NCI-H510A (cell line): ENCODE measurements around the gene HNRNPL.
A peak's percentile ranks its signal among the peaks of the same experiment; 100 is the strongest.
"Not testable (repeated sequence)": the region's sequence is repeated elsewhere in the genome, so short reads cannot be mapped to it uniquely, and the experiment has no call there.

Experiments
- DNase-seq: peaks from one replicate; lab custom pipeline; 2025; lab: John Stamatoyannopoulos, UW

Gene HNRNPL

DNA sequence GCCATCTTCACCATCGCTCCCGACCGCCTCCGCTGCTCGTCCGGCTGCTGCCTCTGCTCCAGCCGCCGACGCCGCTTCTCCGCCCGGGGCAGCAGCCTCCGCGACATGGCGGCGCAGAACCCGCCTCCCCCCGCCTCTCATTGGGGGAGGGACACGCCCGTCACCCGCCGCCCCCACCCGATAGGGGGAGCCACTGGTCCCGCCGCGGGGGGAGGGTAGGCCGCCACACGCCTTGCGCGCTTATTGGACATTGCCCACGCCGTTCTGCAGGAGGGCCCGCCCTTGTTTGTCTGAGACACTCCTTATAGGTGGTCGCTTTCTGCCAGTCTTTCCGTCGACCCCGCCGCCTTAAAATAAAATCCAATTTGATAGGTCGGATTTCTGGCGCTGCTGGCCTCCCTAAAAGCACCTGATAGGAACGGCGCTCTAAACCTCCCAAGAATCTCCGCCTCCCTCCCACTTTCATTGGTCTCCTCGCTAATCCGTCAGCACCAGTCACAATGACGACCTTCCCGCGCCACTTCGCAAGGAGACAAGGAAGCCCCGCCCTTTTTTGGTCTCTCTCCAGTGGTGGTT lies at the start of gene HNRNPL:
TSS of gene HNRNPL (minus strand) at position 127 of the 576 bp plus-strand sequence. CDS start at position 107, 20 bp downstream.
- DNase-seq, result peak; percentile 100

DNA sequence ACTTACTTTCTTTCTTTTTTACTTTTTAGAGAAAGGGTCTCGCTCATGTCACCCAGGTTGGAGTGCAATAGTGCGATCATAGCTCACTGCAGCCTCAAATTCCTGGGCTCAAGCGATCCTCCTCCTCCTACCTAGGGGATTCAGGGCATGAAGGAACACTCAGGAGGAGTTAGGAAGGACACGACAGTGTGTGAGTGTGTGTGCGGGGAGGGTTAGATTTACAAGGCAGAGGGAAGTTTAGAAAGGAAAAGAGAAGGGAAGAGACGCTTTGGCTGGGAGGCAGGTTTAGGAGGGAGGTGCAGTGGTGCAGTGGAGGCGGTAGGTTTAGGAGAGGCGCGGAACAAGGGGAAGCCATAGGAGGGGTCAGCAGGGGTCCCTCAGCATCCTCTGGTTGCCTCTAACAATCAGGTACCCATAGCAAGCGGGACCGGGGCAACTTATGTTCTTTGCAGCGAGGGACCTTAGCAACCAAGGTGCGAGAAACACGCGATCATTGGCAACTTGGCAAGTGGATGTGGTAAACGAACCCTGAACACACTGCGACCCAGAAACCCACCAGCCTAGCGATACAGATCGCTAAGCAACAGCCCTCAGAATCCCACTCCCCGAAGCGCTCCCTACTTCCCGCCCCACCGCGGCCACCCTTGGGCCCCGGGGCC lies 49.1 kb upstream of the HNRNPL start:
- DNase-seq, result no peak

DNA sequence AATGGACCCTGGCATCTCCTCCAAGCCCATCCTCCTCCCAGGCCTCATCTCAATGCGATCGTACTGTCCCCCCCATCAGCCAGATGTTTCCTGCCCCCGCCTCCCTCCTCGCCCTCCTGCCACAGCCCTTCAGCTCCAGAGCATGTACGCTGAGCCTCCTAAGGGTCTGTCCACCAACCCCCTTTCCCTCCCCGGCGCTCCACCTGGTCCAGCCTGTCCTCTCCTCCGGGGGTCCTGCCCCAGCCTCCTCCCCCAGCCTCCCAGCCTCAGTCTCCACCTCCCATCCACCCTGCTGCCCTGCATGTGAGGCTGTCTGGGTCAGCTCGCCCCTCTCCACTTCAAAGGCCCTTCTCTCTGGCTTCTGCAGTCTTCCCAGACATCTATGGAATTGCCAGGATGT lies 45.2 kb upstream of the HNRNPL start:
- DNase-seq, result no peak

DNA sequence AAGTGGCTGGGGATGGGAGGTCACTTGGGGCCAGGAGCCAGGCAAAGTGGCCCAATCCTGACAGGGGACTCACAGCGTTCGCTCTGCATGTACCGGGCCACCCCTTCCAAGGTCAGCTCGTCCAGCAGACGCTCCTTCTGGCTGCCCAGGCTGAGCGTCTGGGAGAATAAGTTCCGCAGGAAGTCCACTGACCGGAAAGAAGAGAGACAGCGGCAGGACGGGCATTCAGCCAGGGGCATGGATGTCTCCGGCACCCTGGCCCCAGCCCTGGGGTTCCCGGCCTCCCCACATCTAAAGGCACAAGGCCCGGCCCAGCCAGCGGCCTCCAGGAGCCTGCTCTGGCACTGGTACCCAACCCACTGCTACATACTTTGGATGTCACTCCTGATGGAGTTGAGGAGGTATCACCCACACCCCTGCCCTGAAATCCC lies 43.6 kb upstream of the HNRNPL start:
- DNase-seq, result no peak

DNA sequence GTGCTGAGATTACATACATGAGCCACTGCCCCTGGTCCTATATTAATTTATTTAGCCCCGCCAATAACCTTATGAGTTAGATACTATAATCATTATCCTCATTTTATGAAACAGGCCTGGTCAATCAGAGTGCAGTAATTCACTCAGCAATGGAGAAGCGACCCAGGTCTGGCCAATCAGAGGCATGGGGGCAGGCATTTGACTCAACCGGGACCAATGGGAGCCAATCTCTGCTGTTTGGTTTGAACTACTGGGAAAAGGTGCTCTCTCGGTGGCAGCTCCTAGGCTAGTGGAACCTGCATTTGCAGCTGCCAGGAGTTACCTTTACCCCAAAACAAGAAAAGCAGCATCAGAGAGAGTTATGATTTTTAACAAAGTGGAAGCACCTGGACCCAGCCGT lies 43.1 kb upstream of the HNRNPL start:
- DNase-seq, result no peak

DNA sequence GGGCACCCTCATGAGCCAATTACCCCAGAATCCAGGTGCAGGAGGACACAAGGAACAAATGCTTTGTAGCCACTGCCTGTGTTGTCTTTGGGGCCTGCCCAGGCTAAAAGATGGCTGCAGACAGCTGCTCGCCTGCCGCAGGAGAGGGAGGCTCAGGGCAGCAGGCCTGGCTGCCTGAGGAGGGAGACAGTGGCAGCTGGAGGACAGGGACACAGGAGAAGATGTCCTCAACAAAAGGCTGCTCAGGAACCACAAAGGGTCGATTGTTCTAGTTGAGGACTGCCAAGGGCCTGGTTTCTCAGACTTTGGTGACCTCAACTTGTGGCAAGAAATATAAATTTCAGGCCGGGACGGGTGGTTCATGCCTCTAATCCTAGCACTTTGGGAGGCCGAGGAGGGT lies 42.0 kb upstream of the HNRNPL start:
- DNase-seq, result no peak

DNA sequence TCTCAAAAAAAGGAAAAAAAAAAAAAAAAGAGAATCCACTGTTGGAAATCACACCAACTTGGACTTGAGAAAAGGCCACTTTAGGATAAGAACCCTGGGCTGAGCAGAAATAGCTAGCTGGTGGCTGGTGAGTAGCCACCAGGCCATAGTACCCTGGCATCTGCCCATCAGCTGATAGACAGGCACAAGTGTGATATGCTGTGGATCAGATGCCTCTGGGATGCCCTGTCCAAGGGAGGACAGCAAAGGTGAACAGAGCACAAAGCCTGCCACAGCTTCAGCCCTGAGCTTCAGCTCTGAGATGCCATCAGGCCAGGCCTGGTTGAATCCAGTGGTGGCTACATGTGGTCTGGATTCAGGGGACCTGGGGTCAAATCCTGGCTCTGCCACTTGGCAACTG lies 40.9 kb upstream of the HNRNPL start:
- DNase-seq, result no peak

DNA sequence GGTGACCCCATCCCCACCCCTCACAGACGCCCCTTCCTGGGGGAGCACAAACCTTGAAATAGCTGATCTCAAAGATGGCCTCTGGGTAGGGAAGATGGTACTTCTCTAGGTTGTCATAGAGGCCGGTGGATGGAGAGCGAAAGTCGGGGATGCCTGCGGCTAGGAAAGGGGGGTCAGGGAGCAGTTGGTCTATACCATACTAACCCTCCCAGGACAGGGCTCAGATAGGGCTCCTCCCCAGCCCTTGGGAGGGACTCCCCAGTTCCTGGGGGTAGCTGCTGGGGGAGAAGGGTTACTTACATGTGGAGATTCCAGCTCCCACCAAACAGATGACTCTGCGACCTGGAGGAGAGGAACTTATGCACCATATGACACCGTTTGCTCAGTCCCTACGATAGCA lies 40.0 kb upstream of the HNRNPL start:
- no peak for DNase-seq

DNA sequence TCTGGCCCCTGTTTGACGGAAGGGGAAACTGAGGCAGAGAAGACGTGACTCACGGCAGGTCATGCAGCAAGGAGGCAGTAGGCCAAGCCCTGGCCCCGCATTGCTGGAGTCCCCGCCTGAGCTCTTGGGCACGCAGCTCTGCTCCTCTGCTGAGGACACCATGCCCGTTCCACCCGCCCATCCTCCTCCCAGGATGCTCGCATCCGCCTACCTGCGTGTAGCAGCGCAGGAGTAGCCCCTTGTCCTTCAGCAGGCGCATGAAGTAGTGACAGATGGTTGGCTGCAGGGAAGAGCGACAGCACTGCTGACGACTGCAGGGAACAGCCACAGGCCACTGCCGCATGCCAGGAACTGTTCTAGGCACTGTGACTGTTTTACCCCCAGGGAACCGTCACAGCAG lies 39.1 kb upstream of the HNRNPL start:
- DNase-seq, result no peak

DNA sequence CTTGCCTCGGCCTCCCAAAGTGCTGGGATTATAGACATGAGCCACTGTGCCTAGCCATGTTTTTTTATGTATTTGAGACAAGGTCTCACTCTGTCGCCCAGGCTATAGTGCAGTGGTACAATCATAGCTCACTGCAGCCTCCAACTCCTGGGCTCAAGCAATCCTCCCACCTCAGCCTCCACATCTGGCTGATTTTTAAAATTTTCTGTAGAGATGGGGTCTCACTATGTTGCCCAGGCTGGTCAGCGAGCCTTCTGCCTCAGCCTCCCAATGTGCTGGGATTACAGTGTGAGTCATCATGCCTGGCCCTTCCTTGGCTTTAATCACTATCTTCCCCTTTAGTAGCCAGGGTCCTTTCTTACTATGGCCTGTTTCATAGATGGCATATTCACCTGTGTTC lies 34.9 kb upstream of the HNRNPL start:
- DNase-seq, result not testable (repeated sequence)

DNA sequence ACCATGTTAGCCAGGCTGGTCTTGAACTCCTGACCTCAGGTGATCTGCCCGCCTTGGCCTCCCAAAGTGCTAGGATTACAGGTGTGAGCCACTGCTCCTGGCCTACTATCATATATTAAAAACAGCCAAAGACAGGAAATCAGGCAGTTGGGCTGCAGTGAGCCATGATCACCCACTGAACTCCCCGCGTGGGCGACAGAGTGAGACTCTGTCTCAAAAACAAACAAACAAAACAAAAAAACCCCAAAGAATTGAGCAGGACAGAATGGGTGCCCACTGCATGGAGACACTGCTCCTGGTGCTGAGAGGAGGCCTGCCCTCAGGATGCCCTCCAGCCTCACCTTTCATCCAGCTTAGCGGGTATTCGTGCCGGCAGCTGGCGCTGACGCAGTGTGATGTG lies 33.5 kb upstream of the HNRNPL start:
- DNase-seq, result no peak

DNA sequence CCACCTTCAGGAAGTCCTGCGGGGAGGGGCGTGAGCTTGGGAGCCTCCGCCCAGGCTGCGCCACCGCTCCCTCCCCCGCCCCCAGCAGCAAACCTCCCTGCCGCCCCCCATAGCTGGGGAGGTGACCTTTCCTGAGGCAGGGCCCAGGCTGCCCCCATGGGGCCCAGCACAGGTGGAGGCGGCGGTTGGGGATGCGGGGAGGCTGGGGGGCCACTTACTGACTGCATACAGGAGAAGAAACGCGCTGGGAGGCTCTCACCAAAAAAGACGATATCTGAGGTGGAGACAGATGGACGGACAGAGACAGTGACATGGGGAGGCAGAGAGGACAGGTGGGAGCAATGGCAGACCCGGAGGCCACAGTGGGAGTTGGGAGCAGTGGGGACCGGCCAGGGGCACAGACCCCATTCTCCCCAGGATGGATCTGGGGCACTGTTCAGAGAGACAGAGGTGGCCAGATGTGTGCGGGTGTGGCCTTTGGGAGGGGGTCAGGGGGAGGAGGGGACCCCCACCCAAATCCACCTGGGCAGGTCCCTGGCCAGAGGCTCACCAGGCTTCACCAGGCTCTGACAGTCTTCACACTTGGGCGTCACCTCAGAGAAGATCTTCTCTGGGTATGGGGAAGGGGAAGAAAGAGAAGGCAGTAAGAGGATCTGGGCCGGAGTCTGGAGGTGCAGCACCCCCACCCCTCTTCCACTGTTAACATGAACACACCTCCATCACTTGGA lies 31.3 kb upstream of the HNRNPL start:
- no peak for DNase-seq

DNA sequence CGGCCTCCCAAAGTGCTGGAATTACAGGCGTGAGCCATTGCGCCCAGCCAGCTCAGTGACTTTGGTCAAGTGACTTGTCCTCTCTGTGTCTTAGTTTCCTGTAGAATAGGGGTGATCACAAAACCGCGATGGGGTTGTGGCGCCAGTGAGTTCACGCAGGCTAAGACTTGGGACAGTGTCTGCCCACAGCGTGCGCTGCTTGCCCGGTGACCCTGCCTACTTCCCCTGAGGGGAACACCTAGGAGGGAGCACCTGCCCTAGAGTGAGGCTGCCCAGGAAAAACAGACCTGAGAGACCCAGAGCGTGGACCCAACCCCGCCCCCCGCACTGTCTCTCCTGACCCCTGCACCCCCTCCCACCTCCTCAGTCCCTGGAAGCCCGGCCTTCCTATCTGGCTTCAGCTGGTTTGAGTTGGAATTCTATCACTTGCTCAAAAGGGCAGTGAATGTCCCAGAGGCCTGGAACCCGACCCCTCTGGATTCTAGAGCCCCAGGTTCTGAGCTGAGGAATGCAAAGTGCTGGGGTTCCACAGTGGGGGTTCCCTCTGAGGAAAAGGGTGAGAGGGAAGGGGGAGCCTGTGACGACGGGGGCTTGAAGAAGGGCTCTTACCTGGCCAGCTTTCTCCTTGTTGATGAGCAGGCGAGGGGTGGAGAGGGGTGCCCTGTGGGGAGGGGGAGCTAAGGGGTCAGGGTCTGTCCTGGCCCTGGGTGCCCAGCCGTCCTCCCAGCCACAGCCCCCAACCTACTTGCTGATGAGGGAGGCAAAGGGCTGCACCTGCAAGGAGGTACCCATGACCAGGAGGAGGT lies 30.5 kb upstream of the HNRNPL start:
- no peak for DNase-seq

DNA sequence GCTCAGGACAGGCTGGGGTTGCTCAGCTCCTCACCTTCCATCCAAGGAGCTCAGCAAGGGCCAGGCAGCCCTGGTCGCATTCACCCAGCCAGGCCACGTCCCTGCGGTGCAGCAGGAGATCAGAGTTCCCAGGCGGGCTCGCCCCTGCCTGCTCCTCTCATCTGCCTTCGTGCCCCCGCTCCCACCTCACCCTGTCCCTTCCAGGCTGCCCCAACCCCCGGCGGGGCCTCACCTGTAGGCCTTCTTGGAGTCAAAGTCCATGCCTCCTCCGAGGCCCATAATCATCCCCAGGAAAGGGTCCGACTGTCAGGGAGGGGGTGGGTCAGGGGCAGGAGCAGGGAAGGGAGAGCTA lies 29.6 kb upstream of the HNRNPL start:
- no peak for DNase-seq

DNA sequence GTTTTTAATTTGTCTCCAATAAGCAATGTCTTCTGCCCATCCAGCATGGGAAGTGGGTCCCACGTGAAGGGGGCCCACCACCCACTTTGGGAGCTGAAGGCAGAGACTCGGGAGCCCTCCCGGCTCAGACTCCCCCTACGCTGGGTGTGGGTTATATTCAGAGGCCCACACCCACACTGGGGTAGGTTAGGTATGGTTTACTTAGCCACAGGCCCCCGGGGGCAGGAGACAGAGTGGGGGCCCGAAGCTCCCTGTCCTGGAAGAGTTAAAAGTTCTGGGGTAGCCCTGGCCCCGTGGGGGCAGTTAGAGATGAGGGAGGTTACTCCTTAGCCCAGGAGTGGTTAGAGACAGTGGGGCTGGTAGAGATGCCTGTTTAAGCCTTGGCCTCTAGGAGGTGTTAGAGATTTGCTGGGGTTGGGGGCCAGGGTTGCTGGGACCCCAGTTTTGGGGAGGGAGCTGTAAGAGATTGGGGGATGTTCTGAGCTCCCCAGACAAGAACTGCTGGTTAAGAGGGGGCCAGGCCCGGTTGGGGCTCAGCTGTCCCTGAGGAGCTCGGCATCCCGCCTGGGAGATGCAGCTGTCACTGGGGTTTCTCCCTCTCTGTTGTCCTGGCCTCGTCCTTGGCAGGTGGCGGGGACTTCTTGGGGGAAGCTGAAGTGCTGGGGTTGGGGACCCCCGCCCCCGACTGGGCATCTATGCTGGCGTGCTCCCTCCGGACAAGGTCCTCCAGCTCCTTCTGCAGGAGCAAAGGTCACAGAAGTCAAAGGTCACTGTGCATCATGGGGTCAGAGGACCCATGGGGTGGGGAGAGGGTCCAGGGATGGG lies 29.0 kb upstream of the HNRNPL start:
- DNase-seq, result no peak

DNA sequence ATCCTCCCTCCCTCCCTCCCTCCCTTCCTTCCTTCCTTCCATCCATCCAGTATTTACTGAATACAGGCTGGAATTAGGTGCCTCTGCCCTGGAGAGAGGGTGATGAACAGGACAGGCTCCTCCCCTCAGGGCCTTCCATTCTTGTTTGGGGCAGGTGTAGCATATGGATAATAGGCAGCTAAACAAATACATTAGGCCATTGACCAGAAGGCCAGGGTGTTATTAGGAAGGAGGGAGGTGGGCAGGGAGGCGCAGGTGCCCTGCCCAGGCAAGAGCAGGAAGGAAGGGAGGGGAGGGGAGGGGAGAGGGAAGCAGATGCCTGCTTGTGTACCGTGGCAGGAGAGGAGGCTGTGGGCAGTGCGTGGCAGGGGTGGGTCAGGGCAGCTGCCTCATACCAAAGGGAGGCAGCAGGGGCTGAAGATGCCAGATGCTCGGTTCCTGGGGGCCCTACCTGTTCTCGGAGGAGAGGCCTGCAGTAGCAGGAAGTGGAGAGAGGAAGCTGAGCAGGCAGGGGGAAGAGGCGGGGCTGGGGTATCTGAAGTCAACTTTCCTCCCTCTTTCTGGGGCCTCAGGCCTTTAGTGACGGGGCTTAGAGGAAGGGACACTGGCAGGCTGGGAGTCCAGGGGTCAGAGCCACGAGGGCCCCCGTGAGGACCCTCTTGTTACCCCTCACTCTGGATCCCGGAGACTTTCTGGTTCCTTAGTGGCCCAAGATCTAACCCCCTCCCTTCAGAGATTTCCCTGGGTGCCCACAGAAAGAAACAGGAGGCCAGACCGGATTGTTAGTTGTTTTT lies 28.2 kb upstream of the HNRNPL start, which contains the start of gene RINL:
TSS of gene RINL (minus strand) at position 495 of the 794 bp plus-strand sequence. CDS start 1,533 bp downstream, outside the sequence.
- peak; percentile 98 for DNase-seq

DNA sequence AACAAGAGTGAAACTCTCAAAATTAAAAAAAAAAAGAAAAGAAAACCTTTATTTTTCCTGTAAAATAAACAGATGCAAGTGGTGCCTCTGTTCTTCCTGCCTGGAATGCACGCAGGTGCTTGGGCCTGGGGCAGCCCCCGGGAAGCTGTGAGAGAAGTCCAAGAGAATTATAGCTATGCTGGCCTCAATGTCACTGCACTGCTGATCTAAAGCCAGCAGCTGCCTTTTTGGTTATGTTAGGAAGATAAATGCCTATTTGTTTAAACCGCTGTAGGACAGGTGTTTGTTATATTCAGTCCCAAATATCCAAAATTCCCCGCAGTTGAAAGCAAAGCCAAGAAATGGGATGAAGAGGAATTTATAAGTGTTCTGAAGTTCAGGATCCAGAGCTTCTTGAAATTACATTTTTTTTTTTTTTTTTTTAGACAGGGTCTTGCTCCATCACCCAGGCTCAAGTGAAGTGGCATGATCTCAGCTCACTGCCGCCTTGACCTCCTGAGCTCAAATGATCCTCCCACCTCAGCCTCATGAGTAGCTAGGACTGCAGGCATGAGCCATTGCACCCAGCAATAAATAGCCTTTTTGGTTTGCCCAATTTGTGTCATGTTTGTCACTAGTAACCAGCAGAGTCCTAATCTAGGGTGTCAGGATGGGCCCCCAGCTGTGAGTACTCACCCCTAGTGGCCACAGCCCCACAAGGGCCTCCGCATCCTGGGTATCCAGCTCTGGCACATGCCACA lies 26.0 kb upstream of the HNRNPL start:
- no peak for DNase-seq

DNA sequence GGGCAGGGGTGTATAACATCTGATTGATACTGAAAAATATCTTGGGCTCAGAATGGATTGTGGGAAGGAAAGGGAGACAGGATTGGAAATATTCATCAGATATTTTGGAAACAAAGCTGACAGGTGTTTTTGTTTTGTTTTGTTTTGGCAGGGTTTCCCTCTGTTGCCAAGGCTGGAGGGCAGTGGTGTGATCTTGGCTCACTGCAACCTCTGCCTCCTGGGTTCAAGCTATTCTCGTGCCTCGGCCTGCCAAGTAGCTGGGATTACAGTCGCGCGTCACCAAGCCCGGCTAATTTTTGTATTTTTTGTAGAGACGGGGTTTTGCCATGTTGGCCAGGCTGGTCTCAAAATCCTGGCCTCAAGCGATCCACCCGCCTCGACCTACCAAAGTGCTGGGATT lies 23.6 kb upstream of the HNRNPL start:
- DNase-seq, result not testable (repeated sequence)

DNA sequence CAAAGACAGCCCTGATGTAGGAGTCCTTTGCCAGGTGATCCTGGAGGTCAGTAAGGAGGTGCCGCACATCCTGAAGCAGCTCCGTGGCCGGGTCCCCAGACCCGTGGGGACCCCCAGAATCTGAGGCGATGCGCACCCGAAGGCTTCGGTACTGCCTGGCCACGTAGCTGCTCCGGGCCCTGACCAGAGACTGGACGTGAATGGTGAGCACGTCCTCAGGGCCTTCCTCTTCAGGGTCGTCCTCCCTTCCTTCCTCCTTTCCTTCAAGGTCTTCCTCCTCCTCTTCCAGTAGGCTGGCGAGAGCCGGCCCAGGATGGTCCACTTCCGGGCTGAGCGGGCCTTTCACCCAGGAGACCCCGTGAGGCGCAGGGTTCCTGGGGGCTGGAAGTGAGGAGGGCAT lies 20.8 kb upstream of the HNRNPL start:
- DNase-seq, result no peak
